Lower leg skin (tissue), 3 donors: ENCODE data around the gene PRCD.

Experiments
- POLR2A ChIP-seq, 2 donors: fragments of 450-650 bp; IDR thresholded peaks; one replicate each; pipeline ENCODE4 v1.6.1; 2016 to 2017; ENCODE audit warnings: antibody characterized with exemption in 2 of 2, mild to moderate bottlenecking in 1 of 2, moderate library complexity in 1 of 2
- TF ChIP-seq, protein P1 (sequence below), 3 donors: fragments of 450-650 bp; IDR thresholded peaks; one replicate each; pipeline ENCODE4 v1.5.1; 2016; ENCODE audit warnings: antibody characterized with exemption in 3 of 3, mild to moderate bottlenecking in 3 of 3, moderate library complexity in 2 of 3

DNA sequence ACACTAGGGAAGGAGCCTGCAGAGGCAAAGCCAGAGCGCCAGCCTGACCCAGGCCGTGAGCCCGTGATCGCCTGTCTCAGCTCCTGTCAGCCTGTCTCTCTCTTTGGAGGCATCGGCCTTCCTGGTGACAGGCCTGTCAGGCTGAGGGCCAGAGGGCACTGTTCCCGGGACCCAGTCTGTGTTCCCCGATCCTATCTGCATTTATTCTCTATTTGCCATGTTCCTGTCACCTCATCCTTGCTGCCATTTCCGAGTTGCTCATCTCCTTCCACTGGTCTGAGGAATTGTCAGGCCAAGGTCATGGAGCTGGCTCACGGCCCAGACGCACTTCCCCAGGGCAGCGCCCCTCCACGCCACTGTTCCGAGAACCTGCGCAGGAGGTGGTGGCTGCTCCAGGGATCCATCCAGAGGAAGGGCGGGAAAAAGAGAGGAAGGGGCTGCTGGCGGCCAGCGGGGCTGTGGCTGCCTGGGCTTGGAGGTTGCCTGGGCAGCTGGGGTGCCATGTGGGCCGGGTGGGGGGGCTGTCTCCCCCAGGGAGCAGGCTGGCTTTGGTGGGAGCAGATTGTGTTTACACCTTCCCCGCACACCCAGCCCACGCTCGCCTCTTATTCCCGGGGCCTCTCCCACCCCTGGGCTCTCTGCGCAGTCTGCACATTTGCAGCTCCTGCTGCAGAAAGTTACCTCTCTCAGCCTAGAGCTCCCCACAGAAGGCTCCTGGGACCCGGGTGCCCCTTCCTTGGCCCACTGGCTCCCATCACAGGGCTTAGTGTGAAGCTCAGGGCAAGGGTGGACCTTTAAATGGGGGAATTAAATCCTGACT lies 4.9 kb downstream of the PRCD start:
- TF ChIP-seq, protein P1, sequence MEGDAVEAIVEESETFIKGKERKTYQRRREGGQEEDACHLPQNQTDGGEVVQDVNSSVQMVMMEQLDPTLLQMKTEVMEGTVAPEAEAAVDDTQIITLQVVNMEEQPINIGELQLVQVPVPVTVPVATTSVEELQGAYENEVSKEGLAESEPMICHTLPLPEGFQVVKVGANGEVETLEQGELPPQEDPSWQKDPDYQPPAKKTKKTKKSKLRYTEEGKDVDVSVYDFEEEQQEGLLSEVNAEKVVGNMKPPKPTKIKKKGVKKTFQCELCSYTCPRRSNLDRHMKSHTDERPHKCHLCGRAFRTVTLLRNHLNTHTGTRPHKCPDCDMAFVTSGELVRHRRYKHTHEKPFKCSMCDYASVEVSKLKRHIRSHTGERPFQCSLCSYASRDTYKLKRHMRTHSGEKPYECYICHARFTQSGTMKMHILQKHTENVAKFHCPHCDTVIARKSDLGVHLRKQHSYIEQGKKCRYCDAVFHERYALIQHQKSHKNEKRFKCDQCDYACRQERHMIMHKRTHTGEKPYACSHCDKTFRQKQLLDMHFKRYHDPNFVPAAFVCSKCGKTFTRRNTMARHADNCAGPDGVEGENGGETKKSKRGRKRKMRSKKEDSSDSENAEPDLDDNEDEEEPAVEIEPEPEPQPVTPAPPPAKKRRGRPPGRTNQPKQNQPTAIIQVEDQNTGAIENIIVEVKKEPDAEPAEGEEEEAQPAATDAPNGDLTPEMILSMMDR (IDR thresholded peaks at IDR 0.05), result no peak
- no peak for TF ChIP-seq POLR2A (IDR thresholded peaks at IDR 0.05)
